Measurements from ENCODE around the gene TYRO3. TPM values are rescaled to one million over a fixed set of nuclear protein-coding genes. Genes with fewer than 3 reads are reported as not detected.
A peak's percentile ranks its signal among the peaks of the same experiment; 100 is the strongest.

TYRO3 gene
- total and polyA plus RNA-seq, 2 experiments from 2014 or later: 17.2 to 26.3 TPM

GRCh38 chr15:41603941-41604911, 45.2 kb downstream of the TYRO3 start:
- Histone ChIP-seq H3K27ac (no peak overlapping the region), H3K36me3 (no peaks in the 10 kb centered on the region), H3K4me3 (no peak overlapping the region), H3K9me3 (ENCODE audit: low read depth) (no peaks in the 10 kb centered on the region), H3K4me1 (ENCODE audit: low read depth) (no peaks in the 10 kb centered on the region), H3K27me3 (no peaks in the 10 kb centered on the region)
- TF ChIP-seq, protein P1, sequence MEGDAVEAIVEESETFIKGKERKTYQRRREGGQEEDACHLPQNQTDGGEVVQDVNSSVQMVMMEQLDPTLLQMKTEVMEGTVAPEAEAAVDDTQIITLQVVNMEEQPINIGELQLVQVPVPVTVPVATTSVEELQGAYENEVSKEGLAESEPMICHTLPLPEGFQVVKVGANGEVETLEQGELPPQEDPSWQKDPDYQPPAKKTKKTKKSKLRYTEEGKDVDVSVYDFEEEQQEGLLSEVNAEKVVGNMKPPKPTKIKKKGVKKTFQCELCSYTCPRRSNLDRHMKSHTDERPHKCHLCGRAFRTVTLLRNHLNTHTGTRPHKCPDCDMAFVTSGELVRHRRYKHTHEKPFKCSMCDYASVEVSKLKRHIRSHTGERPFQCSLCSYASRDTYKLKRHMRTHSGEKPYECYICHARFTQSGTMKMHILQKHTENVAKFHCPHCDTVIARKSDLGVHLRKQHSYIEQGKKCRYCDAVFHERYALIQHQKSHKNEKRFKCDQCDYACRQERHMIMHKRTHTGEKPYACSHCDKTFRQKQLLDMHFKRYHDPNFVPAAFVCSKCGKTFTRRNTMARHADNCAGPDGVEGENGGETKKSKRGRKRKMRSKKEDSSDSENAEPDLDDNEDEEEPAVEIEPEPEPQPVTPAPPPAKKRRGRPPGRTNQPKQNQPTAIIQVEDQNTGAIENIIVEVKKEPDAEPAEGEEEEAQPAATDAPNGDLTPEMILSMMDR (IDR thresholded peaks at IDR 0.05; ENCODE audit: low read depth, low read length): peak; percentile 92
- DNase-seq (ENCODE audit: low read depth in 1 of 2, low spot score in 1 of 2): peak; percentile 84 to 90

DNA sequence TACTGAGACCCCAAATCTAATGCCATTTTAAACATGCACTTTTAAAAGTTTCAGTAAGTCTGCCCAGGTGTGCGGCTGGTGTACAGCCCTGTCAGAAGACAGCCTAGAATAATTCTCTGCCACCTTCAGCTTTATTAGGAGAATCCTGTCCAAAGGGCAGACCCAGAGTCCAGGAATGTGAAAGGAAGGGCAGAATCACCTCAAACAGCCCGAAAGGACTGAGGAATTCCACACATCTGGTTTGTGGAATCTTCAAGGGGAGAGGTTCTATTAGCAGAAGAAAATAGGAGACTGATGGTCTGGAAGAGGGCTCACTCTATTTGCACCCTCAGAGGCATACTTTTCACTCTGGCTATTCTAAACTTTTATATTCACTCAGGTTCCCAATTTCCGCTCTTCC, 46.6 kb downstream of the TYRO3 start:
- Histone ChIP-seq H3K27me3 (no peaks in the 10 kb centered on the region), H3K9me3 (ENCODE audit: low read depth) (no peaks in the 10 kb centered on the region), H3K4me1 (ENCODE audit: low read depth) (no peaks in the 10 kb centered on the region), H3K36me3 (no peaks in the 10 kb centered on the region), H3K27ac (no peak overlapping the region), H3K4me3 (no peak overlapping the region)
- TF ChIP-seq, protein P1 (IDR thresholded peaks at IDR 0.05; ENCODE audit: low read depth, low read length): no peak
- no peak for DNase-seq (ENCODE audit: low read depth in 1 of 2, low spot score in 1 of 2)

DNA sequence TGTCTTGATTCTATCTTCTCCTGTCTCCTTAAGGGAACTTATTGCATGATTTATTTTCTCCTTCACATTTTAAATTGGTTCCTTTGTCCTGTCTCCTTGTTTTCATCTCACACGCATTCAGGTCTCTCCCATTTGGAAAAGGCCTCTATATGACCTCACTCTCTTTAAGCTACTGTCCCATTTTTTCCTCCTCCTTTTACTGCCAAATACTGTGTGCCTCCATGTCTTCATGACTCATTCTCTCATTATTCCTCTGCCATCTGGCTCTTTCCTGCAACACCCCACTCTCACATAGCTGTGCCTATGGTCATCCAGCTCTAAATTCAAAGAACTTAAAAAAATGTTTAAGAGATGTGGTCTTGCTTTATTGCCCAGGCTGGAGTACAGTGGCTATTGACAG, 48.0 kb downstream of the TYRO3 start:
- DNase-seq (ENCODE audit: low read depth in 1 of 2, low spot score in 1 of 2): peak in 1 of 2 donors; percentile 83
- Histone ChIP-seq H3K4me1 (ENCODE audit: low read depth) (no peaks in the 10 kb centered on the region), H3K27me3 (no peaks in the 10 kb centered on the region), H3K9me3 (ENCODE audit: low read depth) (no peaks in the 10 kb centered on the region), H3K36me3 (no peaks in the 10 kb centered on the region), H3K27ac (no peak overlapping the region), H3K4me3 (no peak overlapping the region)
- TF ChIP-seq, protein P1 (IDR thresholded peaks at IDR 0.05; ENCODE audit: low read depth, low read length): no peak

- no peaks in the 10 kb centered on the region for H3K9me3 ChIP-seq (ENCODE audit: low read depth)
- H3K27me3 ChIP-seq: no peaks in the 10 kb centered on the region
- no peaks in the 10 kb centered on the region for H3K4me1 ChIP-seq (ENCODE audit: low read depth)
- DNase-seq (ENCODE audit: low read depth in 1 of 2, low spot score in 1 of 2): peak in 1 of 2 donors; percentile 9
- TF ChIP-seq, protein P1 (IDR thresholded peaks at IDR 0.05; ENCODE audit: low read depth, low read length): no peak
- H3K36me3 ChIP-seq: no peaks in the 10 kb centered on the region
- no peak overlapping the region for H3K27ac ChIP-seq
- no peak overlapping the region for H3K4me3 ChIP-seq
Observed at GRCh38 chr15:41609123-41609522, 50.1 kb downstream of the TYRO3 start.

GRCh38 chr15:41610048-41610447, 51.0 kb downstream of the TYRO3 start:
- H3K4me1 ChIP-seq (ENCODE audit: low read depth): no peaks in the 10 kb centered on the region
- TF ChIP-seq, protein P1 (IDR thresholded peaks at IDR 0.05; ENCODE audit: low read depth, low read length): no peak
- DNase-seq (ENCODE audit: low read depth in 1 of 2, low spot score in 1 of 2): no peak
- no peak overlapping the region for H3K27ac ChIP-seq
- no peaks in the 10 kb centered on the region for H3K27me3 ChIP-seq
- H3K36me3 ChIP-seq: no peaks in the 10 kb centered on the region
- no peak overlapping the region for H3K4me3 ChIP-seq
- H3K9me3 ChIP-seq (ENCODE audit: low read depth): no peaks in the 10 kb centered on the region

All from cardiac muscle cell (in vitro differentiated cells and primary cell).